ENCODE data around the gene CALM3. TPM values are rescaled to one million over a fixed set of nuclear protein-coding genes. Genes with fewer than 3 reads are reported as not detected.

Gene CALM3
- total and polyA plus RNA-seq, 2 of the 13 experiments (the other 11 are each of a cell fraction or from before 2014, with no cell fraction given): 239 to 258 TPM

- H3K4me3 ChIP-seq (replicated peaks in 1 of 3; ENCODE audit: insufficient read depth in 1 of 3, low read depth in 2 of 3, low read length in 3 of 3): no peak overlapping the region
- ATAC-seq (no peak), FAIRE-seq (no peak), DNase-seq (ENCODE audit: low spot score) (no peak)
- H3K4me2 ChIP-seq (ENCODE audit: low read depth, low read length): no peak overlapping the region
- H3K36me3 ChIP-seq (replicated peaks in 1 of 2; ENCODE audit: control insufficient read depth in 1 of 2, insufficient read depth in 2 of 2, low read length in 2 of 2): no peaks in the 10 kb centered on the region
- H4K20me1 ChIP-seq (ENCODE audit: insufficient read depth, low read length): no peaks in the 10 kb centered on the region
- intact Hi-C loops (cut with micrococcal nuclease; ENCODE audit: unreplicated experiment): no loop called here
- no peaks in the 10 kb centered on the region for H3K79me2 ChIP-seq (ENCODE audit: insufficient read depth, low read length)
- CTCF ChIA-PET (ENCODE audit: low intra/inter-chr PET ratio, low total read pairs): no interaction called here
- BruUV-seq (replicated peaks): no TSS peak
- no peak overlapping the region for H2AFZ ChIP-seq (ENCODE audit: low read length)
- H3K27me3 ChIP-seq (ENCODE audit: control insufficient read depth in 1 of 2, insufficient read depth in 2 of 2, low read length in 2 of 2): no peaks in the 10 kb centered on the region; a peak in 1 of 5 replicates
- no peak overlapping the region for H3K27ac ChIP-seq (ENCODE audit: extremely low read length, insufficient read depth, low read length)
- POLR2A ChIA-PET: no interaction called here
- 33% methylated on average over 6 of the region's 6 CpGs for WGBS (ENCODE audit: low lambda C conversion rate)
- H3K9ac ChIP-seq (ENCODE audit: insufficient read depth, low read depth, low read length): no peak overlapping the region
- in situ Hi-C loops (cut with HindIII; ENCODE audit: extremely low pct_ligation_motif_present, low pct_unique_long_range_greater_than_20kb): no loop called here
- peaks cover 25% of the 10 kb centered on the region for H3K4me1 ChIP-seq (ENCODE audit: insufficient read depth, low read length)
- peaks cover 12% of the 10 kb centered on the region; the same call in 1 of the 2 replicates for H3K9me3 ChIP-seq (ENCODE audit: low read length)
- no peak for TF ChIP-seq ZNF567 (CRISPR knock-in tag; IDR thresholded peaks at IDR 0.05; ENCODE audit: borderline replicate concordance)
- TF ChIP-seq ARID5B (CRISPR knock-in tag; IDR thresholded peaks at IDR 0.05): no peak
- no peak for TF ChIP-seq ZBTB2 (CRISPR knock-in tag; IDR thresholded peaks at IDR 0.05; ENCODE audit: low read depth)
- TF ChIP-seq SP1 (IDR thresholded peaks at IDR 0.05): no peak
- no peak for TF ChIP-seq SP1 (CRISPR knock-in tag; IDR thresholded peaks at IDR 0.05)
- TF ChIP-seq HNF4G (IDR thresholded peaks at IDR 0.05; ENCODE audit: borderline replicate concordance, low read depth, low read length): no peak
- TF ChIP-seq HNF4G (CRISPR knock-in tag; IDR thresholded peaks at IDR 0.05; ENCODE audit: borderline replicate concordance, low read depth): no peak
- TF ChIP-seq NFYB (CRISPR knock-in tag; IDR thresholded peaks at IDR 0.05): no peak
- TF ChIP-seq ELF4 (CRISPR knock-in tag; IDR thresholded peaks at IDR 0.05; ENCODE audit: borderline replicate concordance): no peak
- no peak for TF ChIP-seq FOXK2 (IDR thresholded peaks at IDR 0.05)
- TF ChIP-seq PAXIP1 (CRISPR knock-in tag; conservative IDR thresholded peaks at IDR 0.05): no peak
- TF ChIP-seq EED (CRISPR knock-in tag; IDR thresholded peaks at IDR 0.05): no peak
- no peak for TF ChIP-seq ZSCAN21 (CRISPR knock-in tag; IDR thresholded peaks at IDR 0.05; ENCODE audit: borderline replicate concordance)
- TF ChIP-seq RFX1 (IDR thresholded peaks at IDR 0.05): no peak
- TF ChIP-seq SMYD3 (CRISPR knock-in tag; IDR thresholded peaks at IDR 0.05): no peak
- no peak for TF ChIP-seq CENPX (CRISPR knock-in tag; IDR thresholded peaks at IDR 0.05)
Measured at GRCh38 chr19:46596008-46596407, 5.1 kb upstream of the CALM3 start.

Data from HepG2 (cell line).